ENCODE measurements around the gene PLK4.
"Not testable (repeated sequence)": the region's sequence is repeated elsewhere in the genome, so short reads cannot be mapped to it uniquely, and the experiment has no call there.

PLK4 gene

GRCh38 chr4:127916512-127916911 is 35.8 kb downstream of the PLK4 start:
- no peak for DNase-seq

- no peak for DNase-seq
Measured at GRCh38 chr4:127917151-127917550, 36.5 kb downstream of the PLK4 start.

- no peak for DNase-seq
Measured at GRCh38 chr4:127920521-127920920, 39.8 kb downstream of the PLK4 start.

- no peak for DNase-seq
Measured at GRCh38 chr4:127922226-127922625, 41.5 kb downstream of the PLK4 start.

GRCh38 chr4:127925720-127926119 is 45.0 kb downstream of the PLK4 start:
- not testable (repeated sequence) for DNase-seq

GRCh38 chr4:127930175-127930574 is 49.5 kb downstream of the PLK4 start:
- no peak for DNase-seq

GRCh38 chr4:127931836-127932235 is 51.1 kb downstream of the PLK4 start:
- not testable (repeated sequence) for DNase-seq

- no peak for DNase-seq
Measured at GRCh38 chr4:127936974-127937373, 56.3 kb downstream of the PLK4 start.
